Cardiac muscle cell (in vitro differentiated cells and primary cell): ENCODE measurements around the gene ARRDC3. TPM values are rescaled to one million over a fixed set of nuclear protein-coding genes. Genes with fewer than 3 reads are reported as not detected.
"Not testable (repeated sequence)": the region's sequence is repeated elsewhere in the genome, so short reads cannot be mapped to it uniquely, and the experiment has no call there.

Experiments used
- DNase-seq, 2 donors: peaks; one replicate each; pipeline versions ENCODE4 v3.0.0 to v3.0.0-alpha.2; 2010 to 2017; ENCODE audit warnings: low read depth in 1 of 2, low spot score in 1 of 2
- H3K27ac ChIP-seq: fragments of 200-600 bp; sonication (generic); 2 replicates; pipeline ENCODE4 v1.5.1; 2016
- H3K27me3 ChIP-seq: fragments of 200-600 bp; sonication (generic); 2 replicates; pipeline ENCODE4 v1.6.0; 2016; ENCODE audit warnings: control low read depth
- H3K36me3 ChIP-seq: fragments of 200-600 bp; sonication (generic); 2 replicates; pipeline ENCODE4 v1.5.1; 2016; ENCODE audit warnings: control low read depth
- H3K4me1 ChIP-seq: fragments of 200-600 bp; sonication (generic); 2 replicates; pipeline ENCODE4 v1.8.1; 2017; ENCODE audit warnings: low read depth, mild to moderate bottlenecking, mixed run types
- H3K4me3 ChIP-seq: fragments of 200-600 bp; sonication (generic); 2 replicates; pipeline ENCODE4 v1.5.1; 2016; ENCODE audit warnings: mild to moderate bottlenecking
- H3K9me3 ChIP-seq: fragments of 200-600 bp; sonication (generic); 2 replicates; pipeline ENCODE4 v1.5.1; 2017; ENCODE audit warnings: low read depth, mild to moderate bottlenecking, control low read depth
- CTCF ChIP-seq: IDR thresholded peaks from 2 replicates; pipeline ENCODE4 v1.5.1; 2012; ENCODE audit warnings: low read depth, mild to moderate bottlenecking, low read length
- polyA plus RNA-seq: library from polyadenylated mRNA; unstranded; fragments of >200 nt; fragmentation: Nextera tagmentation; extraction: Ambion mirVana; gene quantifications from 2 replicates; pipeline ENCODE4 v1.2.1, GENCODE V29; 2016
- total RNA-seq: library from RNA; depleted of rRNA; stranded (reverse); fragments of >200 nt; gene quantifications from 2 replicates; pipeline ENCODE4 v1.2.3, GENCODE V29; 2016

Gene ARRDC3
- total and polyA plus RNA-seq, 2 experiments from 2014 or later: 56.8 to 75.8 TPM

- TF ChIP-seq CTCF: no peak
- no peaks in the 10 kb centered on the region for H3K36me3 ChIP-seq
- H3K27me3 ChIP-seq: no peaks in the 10 kb centered on the region
These were observed 51.4 kb downstream of the ARRDC3 start for GRCh38 chr5:91331705-91332104.

GRCh38 chr5:91329283-91329682 is 53.8 kb downstream of the ARRDC3 start:
- no peaks in the 10 kb centered on the region for H3K36me3 ChIP-seq
- no peak overlapping the region for H3K27ac ChIP-seq
- no peak overlapping the region for H3K4me3 ChIP-seq
- no peak for DNase-seq
- no peak for TF ChIP-seq CTCF
- H3K4me1 ChIP-seq: peaks cover 11% of the 10 kb centered on the region
- no peaks in the 10 kb centered on the region for H3K27me3 ChIP-seq
- H3K9me3 ChIP-seq: no peaks in the 10 kb centered on the region

More at GRCh38 chr5:91331705-91332104, 51.4 kb downstream of the ARRDC3 start:
- no peaks in the 10 kb centered on the region for H3K9me3 ChIP-seq
- H3K27ac ChIP-seq: no peak overlapping the region
- H3K4me1 ChIP-seq: peaks cover 11% of the 10 kb centered on the region
- H3K4me3 ChIP-seq: no peak overlapping the region
- DNase-seq: no peak

- Histone ChIP-seq H3K27ac (no peak overlapping the region), H3K4me3 (no peak overlapping the region), H3K27me3 (no peaks in the 10 kb centered on the region), H3K9me3 (no peaks in the 10 kb centered on the region), H3K4me1 (peaks cover 11% of the 10 kb centered on the region), H3K36me3 (no peaks in the 10 kb centered on the region)
- no peak for DNase-seq
- no peak for TF ChIP-seq CTCF
These were observed 54.4 kb downstream of the ARRDC3 start for GRCh38 chr5:91328743-91329142.

GRCh38 chr5:91322981-91323380 is 60.1 kb downstream of the ARRDC3 start:
- H3K27ac ChIP-seq, H3K4me1 ChIP-seq, H3K9me3 ChIP-seq, H3K36me3 ChIP-seq, H3K27me3 ChIP-seq, DNase-seq, H3K4me3 ChIP-seq: not testable (repeated sequence)

- no peaks in the 10 kb centered on the region for H3K36me3 ChIP-seq
- no peak for DNase-seq
- no peak overlapping the region for H3K27ac ChIP-seq
- no peak overlapping the region for H3K4me3 ChIP-seq
- H3K27me3 ChIP-seq: no peaks in the 10 kb centered on the region
- no peak for TF ChIP-seq CTCF
- H3K9me3 ChIP-seq: no peaks in the 10 kb centered on the region
- no peaks in the 10 kb centered on the region for H3K4me1 ChIP-seq
These were observed 63.5 kb downstream of the ARRDC3 start for GRCh38 chr5:91319667-91320066.

- no peak overlapping the region for H3K4me3 ChIP-seq
- peaks cover 3% of the 10 kb centered on the region for H3K4me1 ChIP-seq
- TF ChIP-seq CTCF: no peak
- no peak overlapping the region for H3K27ac ChIP-seq
- no peaks in the 10 kb centered on the region for H3K36me3 ChIP-seq
- DNase-seq: no peak
- H3K27me3 ChIP-seq: no peaks in the 10 kb centered on the region
- no peaks in the 10 kb centered on the region for H3K9me3 ChIP-seq
These were observed 64.4 kb downstream of the ARRDC3 start for GRCh38 chr5:91318724-91319123.
